Liver (tissue), 9 donors: ENCODE measurements around the gene RUNX1. TPM values are rescaled to one million over a fixed set of nuclear protein-coding genes. Genes with fewer than 3 reads are reported as not detected.

ENCODE experiments used
- DNase-seq: peaks from one replicate; pipeline ENCODE4 v3.0.0-alpha.2; 2017; ENCODE audit warnings: low spot score
- H3K27ac ChIP-seq, 2 donors: one replicate each; pipeline ENCODE4 v1.7.0; 2013; ENCODE audit warnings: inconsistent platforms in 2 of 2, low read length in 2 of 2, control low read depth in 1 of 2, low read depth in 1 of 2, mild to moderate bottlenecking in 1 of 2
- H3K27me3 ChIP-seq, 4 donors: one replicate each; pipeline versions ENCODE4 v1.6.1 to v1.7.0; 2013; ENCODE audit warnings: low read length in 3 of 4, inconsistent platforms in 1 of 4, mild to moderate bottlenecking in 1 of 4, moderate library complexity in 1 of 4; ENCODE audit not compliant: control insufficient read depth in 4 of 4, insufficient read depth in 4 of 4
- H3K36me3 ChIP-seq, 4 donors: one replicate each; pipeline versions ENCODE4 v1.6.1 to v1.7.0; 2013; ENCODE audit warnings: low read length in 3 of 4, mild to moderate bottlenecking in 3 of 4, low read depth in 1 of 4, moderate library complexity in 1 of 4; ENCODE audit not compliant: control insufficient read depth in 4 of 4, insufficient read depth in 3 of 4
- H3K4me1 ChIP-seq, 4 donors: one replicate each; pipeline versions ENCODE4 v1.6.1 to v1.7.0; 2013; ENCODE audit warnings: low read length in 3 of 4, mild to moderate bottlenecking in 3 of 4, moderate library complexity in 1 of 4; ENCODE audit not compliant: control insufficient read depth in 4 of 4, insufficient read depth in 4 of 4
- H3K4me3 ChIP-seq, 3 donors: one replicate each; pipeline versions ENCODE4 v1.6.1 to v1.7.0; 2013; ENCODE audit warnings: low read length in 3 of 3, control low read depth in 1 of 3, low read depth in 1 of 3, mild to moderate bottlenecking in 1 of 3
- H3K9ac ChIP-seq, 2 donors: one replicate each; pipeline ENCODE4 v1.7.0; 2013; ENCODE audit warnings: low read length in 2 of 2, mild to moderate bottlenecking in 2 of 2, moderate library complexity in 2 of 2, control low read depth in 1 of 2, low read depth in 1 of 2
- H3K9me3 ChIP-seq, 4 donors: one replicate each; pipeline versions ENCODE4 v1.6.1 to v1.7.0; 2013; ENCODE audit warnings: low read length in 3 of 4; ENCODE audit not compliant: control insufficient read depth in 4 of 4
- FOXA2 ChIP-seq: IDR thresholded peaks from 2 replicates; pipeline ENCODE4 v1.6.1; 2016; ENCODE audit warnings: antibody characterized with exemption
- HNF4A ChIP-seq, 2 donors: conservative IDR thresholded peaks; 2 replicates each; pipeline ENCODE4 v1.6.1; 2016; ENCODE audit warnings: antibody characterized with exemption in 2 of 2, mild to moderate bottlenecking in 2 of 2
- HNF4G ChIP-seq: IDR thresholded peaks from 2 replicates; pipeline ENCODE4 v1.6.1; 2016; ENCODE audit warnings: antibody characterized with exemption
- RXRA ChIP-seq, 2 donors: IDR thresholded peaks; 2 replicates each; pipeline ENCODE4 v1.6.1; 2017 to 2018; ENCODE audit warnings: antibody characterized with exemption in 2 of 2, mild to moderate bottlenecking in 1 of 2
- SP1 ChIP-seq: IDR thresholded peaks from 2 replicates; pipeline ENCODE4 v1.6.1; 2018; ENCODE audit warnings: antibody characterized with exemption, mild to moderate bottlenecking
- TAF1 ChIP-seq: conservative IDR thresholded peaks from 2 replicates; pipeline ENCODE4 v1.6.1; 2016; ENCODE audit warnings: antibody characterized with exemption, mild to moderate bottlenecking
- YY1 ChIP-seq: IDR thresholded peaks from 2 replicates; pipeline ENCODE4 v1.6.1; 2016; ENCODE audit warnings: antibody characterized with exemption, mild to moderate bottlenecking
- WGBS: extraction: QIAGEN DNeasy Blood & Tissue Kit; methylation state at CpG from one replicate; pipeline ENCODE4 v1.1.7; 2013; 5-methylcytosine and 5-hydroxymethylcytosine counted together
- polyA plus RNA-seq, 2 donors: library from polyadenylated mRNA; stranded (reverse) in 1 of 2; unstranded in 1 of 2; fragments of 200-250 nt in 1 of 2; fragments of >200 nt in 1 of 2; fragmentation: Nextera tagmentation in 1 of 2; extraction: Ambion mirVana in 1 of 2; gene quantifications; one replicate each; pipeline versions ENCODE4 v1.2.1 to v1.2.3, GENCODE V29; 2013 to 2015
- total RNA-seq, 2 donors: library from RNA; depleted of rRNA; stranded (reverse); fragments of >200 nt; gene quantifications; one replicate each; pipeline ENCODE4 v1.2.3, GENCODE V29; 2014
- TF ChIP-seq, protein P1 (sequence below): IDR thresholded peaks from 2 replicates; pipeline ENCODE4 v1.6.1; 2016; ENCODE audit warnings: antibody characterized with exemption
- TF ChIP-seq, protein P2 (sequence below): fragments of 150-350 bp; IDR thresholded peaks from 2 replicates; pipeline ENCODE4 v1.5.1; 2017; ENCODE audit warnings: improper control_type of control experiment, low read depth, low read length; ENCODE audit not compliant: missing input control
- TF ChIP-seq, protein P3 (sequence below): IDR thresholded peaks from 2 replicates; pipeline ENCODE4 v1.6.1; 2016; ENCODE audit warnings: antibody characterized with exemption
- TF ChIP-seq, protein P4 (sequence below): IDR thresholded peaks from 2 replicates; pipeline ENCODE4 v1.6.1; 2016; ENCODE audit warnings: antibody characterized with exemption, mild to moderate bottlenecking
- donor health status: healthy.
- donor health status: healthy.
- donor health status: healthy.
- donor health status: healthy.
- donor health status: healthy.

Gene RUNX1
- total and polyA plus RNA-seq, 4 donors: 0.98 to 7.2 (median 3.1) TPM

DNA sequence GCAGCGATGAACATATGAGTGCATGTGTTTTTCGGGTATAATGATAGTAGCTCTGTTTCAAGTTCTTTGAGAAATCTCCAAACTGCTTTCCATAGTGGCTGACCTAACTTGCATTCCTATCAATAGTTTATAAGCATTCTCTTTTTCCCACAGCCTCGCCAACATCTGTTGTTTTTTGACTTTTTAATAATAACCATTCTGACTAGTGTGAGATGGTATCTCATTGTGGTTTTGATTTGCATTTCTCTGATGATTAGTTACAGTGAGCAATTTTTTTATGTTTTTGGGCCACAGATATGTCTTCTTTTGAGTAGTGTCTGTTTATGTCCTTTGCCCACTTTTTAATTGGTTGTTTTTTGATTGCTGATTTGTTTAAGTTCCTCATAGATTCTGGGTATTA is 10.6 kb upstream of the RUNX1 start:
- H3K9ac ChIP-seq: no peak overlapping the region
- no peaks in the 10 kb centered on the region for H3K36me3 ChIP-seq
- no peak overlapping the region for H3K4me3 ChIP-seq
- no peak for DNase-seq
- H3K27ac ChIP-seq: no peak overlapping the region
- TF ChIP-seq HNF4A (conservative IDR thresholded peaks at IDR 0.05) (no peak), FOXA2 (no peak), RXRA (IDR thresholded peaks at IDR 0.05) (no peak), TAF1 (no peak), HNF4G (no peak), SP1 (no peak)
- TF ChIP-seq, protein P1, sequence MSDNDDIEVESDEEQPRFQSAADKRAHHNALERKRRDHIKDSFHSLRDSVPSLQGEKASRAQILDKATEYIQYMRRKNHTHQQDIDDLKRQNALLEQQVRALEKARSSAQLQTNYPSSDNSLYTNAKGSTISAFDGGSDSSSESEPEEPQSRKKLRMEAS: no peak
- TF ChIP-seq, protein P2, sequence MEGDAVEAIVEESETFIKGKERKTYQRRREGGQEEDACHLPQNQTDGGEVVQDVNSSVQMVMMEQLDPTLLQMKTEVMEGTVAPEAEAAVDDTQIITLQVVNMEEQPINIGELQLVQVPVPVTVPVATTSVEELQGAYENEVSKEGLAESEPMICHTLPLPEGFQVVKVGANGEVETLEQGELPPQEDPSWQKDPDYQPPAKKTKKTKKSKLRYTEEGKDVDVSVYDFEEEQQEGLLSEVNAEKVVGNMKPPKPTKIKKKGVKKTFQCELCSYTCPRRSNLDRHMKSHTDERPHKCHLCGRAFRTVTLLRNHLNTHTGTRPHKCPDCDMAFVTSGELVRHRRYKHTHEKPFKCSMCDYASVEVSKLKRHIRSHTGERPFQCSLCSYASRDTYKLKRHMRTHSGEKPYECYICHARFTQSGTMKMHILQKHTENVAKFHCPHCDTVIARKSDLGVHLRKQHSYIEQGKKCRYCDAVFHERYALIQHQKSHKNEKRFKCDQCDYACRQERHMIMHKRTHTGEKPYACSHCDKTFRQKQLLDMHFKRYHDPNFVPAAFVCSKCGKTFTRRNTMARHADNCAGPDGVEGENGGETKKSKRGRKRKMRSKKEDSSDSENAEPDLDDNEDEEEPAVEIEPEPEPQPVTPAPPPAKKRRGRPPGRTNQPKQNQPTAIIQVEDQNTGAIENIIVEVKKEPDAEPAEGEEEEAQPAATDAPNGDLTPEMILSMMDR: no peak
- WGBS: 92% methylated on average over 3 of the region's 3 CpGs
- no peaks in the 10 kb centered on the region for H3K27me3 ChIP-seq
- no peaks in the 10 kb centered on the region for H3K4me1 ChIP-seq
- no peaks in the 10 kb centered on the region for H3K9me3 ChIP-seq

DNA sequence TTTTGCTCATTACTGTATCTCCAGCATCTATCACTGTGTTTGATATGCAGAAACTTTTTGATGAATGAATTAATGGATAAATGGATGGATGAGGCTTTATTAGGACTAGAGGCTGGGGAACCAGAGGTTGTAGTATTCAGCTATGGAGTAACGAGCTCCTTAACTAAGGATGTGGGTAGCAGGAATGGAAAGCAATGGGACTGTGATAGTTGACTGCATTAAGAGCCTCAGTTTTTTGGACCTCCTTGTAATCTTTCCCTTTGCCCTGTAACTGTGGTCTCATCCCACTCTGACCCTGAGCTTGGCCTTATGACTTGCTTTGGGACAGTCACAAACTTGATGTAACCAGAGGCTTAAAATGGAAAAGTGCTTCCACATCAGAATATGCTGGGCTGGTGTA is 9.0 kb upstream of the RUNX1 start:
- Histone ChIP-seq H3K4me3 (no peak overlapping the region), H3K9ac (no peak overlapping the region), H3K4me1 (no peaks in the 10 kb centered on the region), H3K27me3 (no peaks in the 10 kb centered on the region), H3K36me3 (no peaks in the 10 kb centered on the region), H3K9me3 (no peaks in the 10 kb centered on the region), H3K27ac (no peak overlapping the region)
- DNase-seq: no peak
- WGBS: 89% methylated on average over 1 of the region's 1 CpG
- TF ChIP-seq, protein P1: no peak
- TF ChIP-seq RXRA (IDR thresholded peaks at IDR 0.05): no peak
- TF ChIP-seq TAF1: no peak
- TF ChIP-seq, protein P3, sequence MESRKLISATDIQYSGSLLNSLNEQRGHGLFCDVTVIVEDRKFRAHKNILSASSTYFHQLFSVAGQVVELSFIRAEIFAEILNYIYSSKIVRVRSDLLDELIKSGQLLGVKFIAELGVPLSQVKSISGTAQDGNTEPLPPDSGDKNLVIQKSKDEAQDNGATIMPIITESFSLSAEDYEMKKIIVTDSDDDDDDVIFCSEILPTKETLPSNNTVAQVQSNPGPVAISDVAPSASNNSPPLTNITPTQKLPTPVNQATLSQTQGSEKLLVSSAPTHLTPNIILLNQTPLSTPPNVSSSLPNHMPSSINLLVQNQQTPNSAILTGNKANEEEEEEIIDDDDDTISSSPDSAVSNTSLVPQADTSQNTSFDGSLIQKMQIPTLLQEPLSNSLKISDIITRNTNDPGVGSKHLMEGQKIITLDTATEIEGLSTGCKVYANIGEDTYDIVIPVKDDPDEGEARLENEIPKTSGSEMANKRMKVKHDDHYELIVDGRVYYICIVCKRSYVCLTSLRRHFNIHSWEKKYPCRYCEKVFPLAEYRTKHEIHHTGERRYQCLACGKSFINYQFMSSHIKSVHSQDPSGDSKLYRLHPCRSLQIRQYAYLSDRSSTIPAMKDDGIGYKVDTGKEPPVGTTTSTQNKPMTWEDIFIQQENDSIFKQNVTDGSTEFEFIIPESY: no peak
- TF ChIP-seq, protein P4, sequence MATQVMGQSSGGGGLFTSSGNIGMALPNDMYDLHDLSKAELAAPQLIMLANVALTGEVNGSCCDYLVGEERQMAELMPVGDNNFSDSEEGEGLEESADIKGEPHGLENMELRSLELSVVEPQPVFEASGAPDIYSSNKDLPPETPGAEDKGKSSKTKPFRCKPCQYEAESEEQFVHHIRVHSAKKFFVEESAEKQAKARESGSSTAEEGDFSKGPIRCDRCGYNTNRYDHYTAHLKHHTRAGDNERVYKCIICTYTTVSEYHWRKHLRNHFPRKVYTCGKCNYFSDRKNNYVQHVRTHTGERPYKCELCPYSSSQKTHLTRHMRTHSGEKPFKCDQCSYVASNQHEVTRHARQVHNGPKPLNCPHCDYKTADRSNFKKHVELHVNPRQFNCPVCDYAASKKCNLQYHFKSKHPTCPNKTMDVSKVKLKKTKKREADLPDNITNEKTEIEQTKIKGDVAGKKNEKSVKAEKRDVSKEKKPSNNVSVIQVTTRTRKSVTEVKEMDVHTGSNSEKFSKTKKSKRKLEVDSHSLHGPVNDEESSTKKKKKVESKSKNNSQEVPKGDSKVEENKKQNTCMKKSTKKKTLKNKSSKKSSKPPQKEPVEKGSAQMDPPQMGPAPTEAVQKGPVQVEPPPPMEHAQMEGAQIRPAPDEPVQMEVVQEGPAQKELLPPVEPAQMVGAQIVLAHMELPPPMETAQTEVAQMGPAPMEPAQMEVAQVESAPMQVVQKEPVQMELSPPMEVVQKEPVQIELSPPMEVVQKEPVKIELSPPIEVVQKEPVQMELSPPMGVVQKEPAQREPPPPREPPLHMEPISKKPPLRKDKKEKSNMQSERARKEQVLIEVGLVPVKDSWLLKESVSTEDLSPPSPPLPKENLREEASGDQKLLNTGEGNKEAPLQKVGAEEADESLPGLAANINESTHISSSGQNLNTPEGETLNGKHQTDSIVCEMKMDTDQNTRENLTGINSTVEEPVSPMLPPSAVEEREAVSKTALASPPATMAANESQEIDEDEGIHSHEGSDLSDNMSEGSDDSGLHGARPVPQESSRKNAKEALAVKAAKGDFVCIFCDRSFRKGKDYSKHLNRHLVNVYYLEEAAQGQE: no peak
- TF ChIP-seq, protein P2: no peak
- no peak for TF ChIP-seq SP1
- TF ChIP-seq YY1: no peak
